ENCODE results near the gene HNRNPL. TPM values are rescaled to one million over a fixed set of nuclear protein-coding genes. Genes with fewer than 3 reads are reported as not detected.
"Not testable (repeated sequence)": the region's sequence is repeated elsewhere in the genome, so short reads cannot be mapped to it uniquely, and the experiment has no call there.

Gene HNRNPL
- 273 TPM for polyA plus RNA-seq (ENCODE audit: insufficient read length)

DNA sequence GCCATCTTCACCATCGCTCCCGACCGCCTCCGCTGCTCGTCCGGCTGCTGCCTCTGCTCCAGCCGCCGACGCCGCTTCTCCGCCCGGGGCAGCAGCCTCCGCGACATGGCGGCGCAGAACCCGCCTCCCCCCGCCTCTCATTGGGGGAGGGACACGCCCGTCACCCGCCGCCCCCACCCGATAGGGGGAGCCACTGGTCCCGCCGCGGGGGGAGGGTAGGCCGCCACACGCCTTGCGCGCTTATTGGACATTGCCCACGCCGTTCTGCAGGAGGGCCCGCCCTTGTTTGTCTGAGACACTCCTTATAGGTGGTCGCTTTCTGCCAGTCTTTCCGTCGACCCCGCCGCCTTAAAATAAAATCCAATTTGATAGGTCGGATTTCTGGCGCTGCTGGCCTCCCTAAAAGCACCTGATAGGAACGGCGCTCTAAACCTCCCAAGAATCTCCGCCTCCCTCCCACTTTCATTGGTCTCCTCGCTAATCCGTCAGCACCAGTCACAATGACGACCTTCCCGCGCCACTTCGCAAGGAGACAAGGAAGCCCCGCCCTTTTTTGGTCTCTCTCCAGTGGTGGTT, at the start of gene HNRNPL:
Gene HNRNPL, minus strand, starts transcription at position 127 of the 576 bp plus-strand sequence. Its CDS starts 20 bp downstream, at position 107.
- DNase-seq, result peak; percentile 100

DNA sequence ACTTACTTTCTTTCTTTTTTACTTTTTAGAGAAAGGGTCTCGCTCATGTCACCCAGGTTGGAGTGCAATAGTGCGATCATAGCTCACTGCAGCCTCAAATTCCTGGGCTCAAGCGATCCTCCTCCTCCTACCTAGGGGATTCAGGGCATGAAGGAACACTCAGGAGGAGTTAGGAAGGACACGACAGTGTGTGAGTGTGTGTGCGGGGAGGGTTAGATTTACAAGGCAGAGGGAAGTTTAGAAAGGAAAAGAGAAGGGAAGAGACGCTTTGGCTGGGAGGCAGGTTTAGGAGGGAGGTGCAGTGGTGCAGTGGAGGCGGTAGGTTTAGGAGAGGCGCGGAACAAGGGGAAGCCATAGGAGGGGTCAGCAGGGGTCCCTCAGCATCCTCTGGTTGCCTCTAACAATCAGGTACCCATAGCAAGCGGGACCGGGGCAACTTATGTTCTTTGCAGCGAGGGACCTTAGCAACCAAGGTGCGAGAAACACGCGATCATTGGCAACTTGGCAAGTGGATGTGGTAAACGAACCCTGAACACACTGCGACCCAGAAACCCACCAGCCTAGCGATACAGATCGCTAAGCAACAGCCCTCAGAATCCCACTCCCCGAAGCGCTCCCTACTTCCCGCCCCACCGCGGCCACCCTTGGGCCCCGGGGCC, 49.1 kb upstream of the HNRNPL start:
- no peak for DNase-seq

GRCh38 chr19:38894968-38895367, 45.2 kb upstream of the HNRNPL start:
- no peak for DNase-seq

- no peak for DNase-seq
Observed at GRCh38 chr19:38893341-38893771, 43.6 kb upstream of the HNRNPL start.

DNA sequence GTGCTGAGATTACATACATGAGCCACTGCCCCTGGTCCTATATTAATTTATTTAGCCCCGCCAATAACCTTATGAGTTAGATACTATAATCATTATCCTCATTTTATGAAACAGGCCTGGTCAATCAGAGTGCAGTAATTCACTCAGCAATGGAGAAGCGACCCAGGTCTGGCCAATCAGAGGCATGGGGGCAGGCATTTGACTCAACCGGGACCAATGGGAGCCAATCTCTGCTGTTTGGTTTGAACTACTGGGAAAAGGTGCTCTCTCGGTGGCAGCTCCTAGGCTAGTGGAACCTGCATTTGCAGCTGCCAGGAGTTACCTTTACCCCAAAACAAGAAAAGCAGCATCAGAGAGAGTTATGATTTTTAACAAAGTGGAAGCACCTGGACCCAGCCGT, 43.1 kb upstream of the HNRNPL start:
- DNase-seq, result no peak

DNA sequence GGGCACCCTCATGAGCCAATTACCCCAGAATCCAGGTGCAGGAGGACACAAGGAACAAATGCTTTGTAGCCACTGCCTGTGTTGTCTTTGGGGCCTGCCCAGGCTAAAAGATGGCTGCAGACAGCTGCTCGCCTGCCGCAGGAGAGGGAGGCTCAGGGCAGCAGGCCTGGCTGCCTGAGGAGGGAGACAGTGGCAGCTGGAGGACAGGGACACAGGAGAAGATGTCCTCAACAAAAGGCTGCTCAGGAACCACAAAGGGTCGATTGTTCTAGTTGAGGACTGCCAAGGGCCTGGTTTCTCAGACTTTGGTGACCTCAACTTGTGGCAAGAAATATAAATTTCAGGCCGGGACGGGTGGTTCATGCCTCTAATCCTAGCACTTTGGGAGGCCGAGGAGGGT, 42.0 kb upstream of the HNRNPL start:
- no peak for DNase-seq

- DNase-seq, result no peak
Observed at GRCh38 chr19:38890686-38891085, 40.9 kb upstream of the HNRNPL start.

- no peak for DNase-seq
Observed at GRCh38 chr19:38889803-38890202, 40.0 kb upstream of the HNRNPL start.

DNA sequence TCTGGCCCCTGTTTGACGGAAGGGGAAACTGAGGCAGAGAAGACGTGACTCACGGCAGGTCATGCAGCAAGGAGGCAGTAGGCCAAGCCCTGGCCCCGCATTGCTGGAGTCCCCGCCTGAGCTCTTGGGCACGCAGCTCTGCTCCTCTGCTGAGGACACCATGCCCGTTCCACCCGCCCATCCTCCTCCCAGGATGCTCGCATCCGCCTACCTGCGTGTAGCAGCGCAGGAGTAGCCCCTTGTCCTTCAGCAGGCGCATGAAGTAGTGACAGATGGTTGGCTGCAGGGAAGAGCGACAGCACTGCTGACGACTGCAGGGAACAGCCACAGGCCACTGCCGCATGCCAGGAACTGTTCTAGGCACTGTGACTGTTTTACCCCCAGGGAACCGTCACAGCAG, 39.1 kb upstream of the HNRNPL start:
- DNase-seq, result no peak

DNA sequence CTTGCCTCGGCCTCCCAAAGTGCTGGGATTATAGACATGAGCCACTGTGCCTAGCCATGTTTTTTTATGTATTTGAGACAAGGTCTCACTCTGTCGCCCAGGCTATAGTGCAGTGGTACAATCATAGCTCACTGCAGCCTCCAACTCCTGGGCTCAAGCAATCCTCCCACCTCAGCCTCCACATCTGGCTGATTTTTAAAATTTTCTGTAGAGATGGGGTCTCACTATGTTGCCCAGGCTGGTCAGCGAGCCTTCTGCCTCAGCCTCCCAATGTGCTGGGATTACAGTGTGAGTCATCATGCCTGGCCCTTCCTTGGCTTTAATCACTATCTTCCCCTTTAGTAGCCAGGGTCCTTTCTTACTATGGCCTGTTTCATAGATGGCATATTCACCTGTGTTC, 34.9 kb upstream of the HNRNPL start:
- not testable (repeated sequence) for DNase-seq

GRCh38 chr19:38883286-38883685, 33.5 kb upstream of the HNRNPL start:
- DNase-seq, result no peak

DNA sequence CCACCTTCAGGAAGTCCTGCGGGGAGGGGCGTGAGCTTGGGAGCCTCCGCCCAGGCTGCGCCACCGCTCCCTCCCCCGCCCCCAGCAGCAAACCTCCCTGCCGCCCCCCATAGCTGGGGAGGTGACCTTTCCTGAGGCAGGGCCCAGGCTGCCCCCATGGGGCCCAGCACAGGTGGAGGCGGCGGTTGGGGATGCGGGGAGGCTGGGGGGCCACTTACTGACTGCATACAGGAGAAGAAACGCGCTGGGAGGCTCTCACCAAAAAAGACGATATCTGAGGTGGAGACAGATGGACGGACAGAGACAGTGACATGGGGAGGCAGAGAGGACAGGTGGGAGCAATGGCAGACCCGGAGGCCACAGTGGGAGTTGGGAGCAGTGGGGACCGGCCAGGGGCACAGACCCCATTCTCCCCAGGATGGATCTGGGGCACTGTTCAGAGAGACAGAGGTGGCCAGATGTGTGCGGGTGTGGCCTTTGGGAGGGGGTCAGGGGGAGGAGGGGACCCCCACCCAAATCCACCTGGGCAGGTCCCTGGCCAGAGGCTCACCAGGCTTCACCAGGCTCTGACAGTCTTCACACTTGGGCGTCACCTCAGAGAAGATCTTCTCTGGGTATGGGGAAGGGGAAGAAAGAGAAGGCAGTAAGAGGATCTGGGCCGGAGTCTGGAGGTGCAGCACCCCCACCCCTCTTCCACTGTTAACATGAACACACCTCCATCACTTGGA, 31.3 kb upstream of the HNRNPL start:
- DNase-seq, result no peak

- DNase-seq, result no peak
Observed at GRCh38 chr19:38880076-38880881, 30.5 kb upstream of the HNRNPL start.

DNA sequence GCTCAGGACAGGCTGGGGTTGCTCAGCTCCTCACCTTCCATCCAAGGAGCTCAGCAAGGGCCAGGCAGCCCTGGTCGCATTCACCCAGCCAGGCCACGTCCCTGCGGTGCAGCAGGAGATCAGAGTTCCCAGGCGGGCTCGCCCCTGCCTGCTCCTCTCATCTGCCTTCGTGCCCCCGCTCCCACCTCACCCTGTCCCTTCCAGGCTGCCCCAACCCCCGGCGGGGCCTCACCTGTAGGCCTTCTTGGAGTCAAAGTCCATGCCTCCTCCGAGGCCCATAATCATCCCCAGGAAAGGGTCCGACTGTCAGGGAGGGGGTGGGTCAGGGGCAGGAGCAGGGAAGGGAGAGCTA, 29.6 kb upstream of the HNRNPL start:
- no peak for DNase-seq

DNA sequence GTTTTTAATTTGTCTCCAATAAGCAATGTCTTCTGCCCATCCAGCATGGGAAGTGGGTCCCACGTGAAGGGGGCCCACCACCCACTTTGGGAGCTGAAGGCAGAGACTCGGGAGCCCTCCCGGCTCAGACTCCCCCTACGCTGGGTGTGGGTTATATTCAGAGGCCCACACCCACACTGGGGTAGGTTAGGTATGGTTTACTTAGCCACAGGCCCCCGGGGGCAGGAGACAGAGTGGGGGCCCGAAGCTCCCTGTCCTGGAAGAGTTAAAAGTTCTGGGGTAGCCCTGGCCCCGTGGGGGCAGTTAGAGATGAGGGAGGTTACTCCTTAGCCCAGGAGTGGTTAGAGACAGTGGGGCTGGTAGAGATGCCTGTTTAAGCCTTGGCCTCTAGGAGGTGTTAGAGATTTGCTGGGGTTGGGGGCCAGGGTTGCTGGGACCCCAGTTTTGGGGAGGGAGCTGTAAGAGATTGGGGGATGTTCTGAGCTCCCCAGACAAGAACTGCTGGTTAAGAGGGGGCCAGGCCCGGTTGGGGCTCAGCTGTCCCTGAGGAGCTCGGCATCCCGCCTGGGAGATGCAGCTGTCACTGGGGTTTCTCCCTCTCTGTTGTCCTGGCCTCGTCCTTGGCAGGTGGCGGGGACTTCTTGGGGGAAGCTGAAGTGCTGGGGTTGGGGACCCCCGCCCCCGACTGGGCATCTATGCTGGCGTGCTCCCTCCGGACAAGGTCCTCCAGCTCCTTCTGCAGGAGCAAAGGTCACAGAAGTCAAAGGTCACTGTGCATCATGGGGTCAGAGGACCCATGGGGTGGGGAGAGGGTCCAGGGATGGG, 29.0 kb upstream of the HNRNPL start:
- no peak for DNase-seq

DNA sequence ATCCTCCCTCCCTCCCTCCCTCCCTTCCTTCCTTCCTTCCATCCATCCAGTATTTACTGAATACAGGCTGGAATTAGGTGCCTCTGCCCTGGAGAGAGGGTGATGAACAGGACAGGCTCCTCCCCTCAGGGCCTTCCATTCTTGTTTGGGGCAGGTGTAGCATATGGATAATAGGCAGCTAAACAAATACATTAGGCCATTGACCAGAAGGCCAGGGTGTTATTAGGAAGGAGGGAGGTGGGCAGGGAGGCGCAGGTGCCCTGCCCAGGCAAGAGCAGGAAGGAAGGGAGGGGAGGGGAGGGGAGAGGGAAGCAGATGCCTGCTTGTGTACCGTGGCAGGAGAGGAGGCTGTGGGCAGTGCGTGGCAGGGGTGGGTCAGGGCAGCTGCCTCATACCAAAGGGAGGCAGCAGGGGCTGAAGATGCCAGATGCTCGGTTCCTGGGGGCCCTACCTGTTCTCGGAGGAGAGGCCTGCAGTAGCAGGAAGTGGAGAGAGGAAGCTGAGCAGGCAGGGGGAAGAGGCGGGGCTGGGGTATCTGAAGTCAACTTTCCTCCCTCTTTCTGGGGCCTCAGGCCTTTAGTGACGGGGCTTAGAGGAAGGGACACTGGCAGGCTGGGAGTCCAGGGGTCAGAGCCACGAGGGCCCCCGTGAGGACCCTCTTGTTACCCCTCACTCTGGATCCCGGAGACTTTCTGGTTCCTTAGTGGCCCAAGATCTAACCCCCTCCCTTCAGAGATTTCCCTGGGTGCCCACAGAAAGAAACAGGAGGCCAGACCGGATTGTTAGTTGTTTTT, 28.2 kb upstream of the HNRNPL start, which contains the start of gene RINL:
Gene RINL, minus strand, starts transcription at position 495 of the 794 bp plus-strand sequence. CDS start 1,533 bp downstream, outside the sequence.
- no peak for DNase-seq

- DNase-seq, result no peak
Observed at GRCh38 chr19:38875656-38876395, 26.0 kb upstream of the HNRNPL start.

GRCh38 chr19:38873400-38873799, 23.6 kb upstream of the HNRNPL start:
- not testable (repeated sequence) for DNase-seq

DNA sequence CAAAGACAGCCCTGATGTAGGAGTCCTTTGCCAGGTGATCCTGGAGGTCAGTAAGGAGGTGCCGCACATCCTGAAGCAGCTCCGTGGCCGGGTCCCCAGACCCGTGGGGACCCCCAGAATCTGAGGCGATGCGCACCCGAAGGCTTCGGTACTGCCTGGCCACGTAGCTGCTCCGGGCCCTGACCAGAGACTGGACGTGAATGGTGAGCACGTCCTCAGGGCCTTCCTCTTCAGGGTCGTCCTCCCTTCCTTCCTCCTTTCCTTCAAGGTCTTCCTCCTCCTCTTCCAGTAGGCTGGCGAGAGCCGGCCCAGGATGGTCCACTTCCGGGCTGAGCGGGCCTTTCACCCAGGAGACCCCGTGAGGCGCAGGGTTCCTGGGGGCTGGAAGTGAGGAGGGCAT, 20.8 kb upstream of the HNRNPL start:
- no peak for DNase-seq
